Naive thymus-derived CD8-positive, alpha-beta T cell (primary cell): ENCODE measurements around the gene EIF3M. TPM values are rescaled to one million over a fixed set of nuclear protein-coding genes. Genes with fewer than 3 reads are reported as not detected.
"Not testable (repeated sequence)": the region's sequence is repeated elsewhere in the genome, so short reads cannot be mapped to it uniquely, and the experiment has no call there.

ENCODE experiments used
- ATAC-seq, 2 donors: fragments of 150-1000 bp; cut with Tn5 transposase in 1 of 2; sonication (Bioruptor Pico), chemical (Tn5 transposase) in 1 of 2; 1 replicate in 1 of 2; 2 replicates in 1 of 2; pipeline ENCODE4 v1.10.0; 2021; ENCODE audit warnings: mild to moderate bottlenecking in 2 of 2, moderate library complexity in 2 of 2
- POLR2A ChIA-PET: fragments of 350-600 bp; sonication (Branson Sonifier 250); formaldehyde crosslinking; loops from one replicate; lab custom pipeline; 2021; ENCODE audit warnings: antibody characterized with exemption; lab: Charles Lee
- DNase-seq, 10 donors: peaks; one replicate each; pipeline versions ENCODE4 v3.0.0 to v3.0.0-alpha.2; 2020 to 2022
- H3K27ac Mint-ChIP-seq, 10 donors: one replicate each; pipeline ENCODE4 v1.8.0; 2020 to 2022; ENCODE audit warnings: mild to moderate bottlenecking in 10 of 10, mixed read lengths in 10 of 10, moderate library complexity in 4 of 10, inconsistent platforms in 1 of 10
- H3K27me3 Mint-ChIP-seq, 5 donors: one replicate each; pipeline ENCODE4 v1.8.0; 2021 to 2022; ENCODE audit warnings: mixed read lengths in 5 of 5
- H3K36me3 Mint-ChIP-seq, 3 donors: one replicate each; pipeline ENCODE4 v1.8.0; 2020 to 2022; ENCODE audit warnings: mixed read lengths in 3 of 3, mild to moderate bottlenecking in 2 of 3, inconsistent platforms in 1 of 3
- H3K4me1 Mint-ChIP-seq, 4 donors: one replicate each; pipeline ENCODE4 v1.8.0; 2021 to 2022; ENCODE audit warnings: mixed read lengths in 4 of 4
- H3K4me3 Mint-ChIP-seq, 10 donors: one replicate each; pipeline ENCODE4 v1.8.0; 2020 to 2022; ENCODE audit warnings: mild to moderate bottlenecking in 10 of 10, mixed read lengths in 10 of 10, moderate library complexity in 6 of 10, inconsistent platforms in 1 of 10
- H3K9me3 Mint-ChIP-seq, 9 donors: one replicate each; pipeline ENCODE4 v1.8.0; 2020 to 2022; ENCODE audit warnings: mixed read lengths in 9 of 9, mild to moderate bottlenecking in 3 of 9, inconsistent platforms in 1 of 9, moderate library complexity in 1 of 9
- polyA plus RNA-seq, 3 donors: library from polyadenylated mRNA; unstranded; fragments of 300-500 nt; fragmentation: Illumina TruSeq; gene quantifications; one replicate each; pipeline ENCODE4 v1.2.3, GENCODE V29; 2021
- total RNA-seq, 8 experiments: library from RNA in 2 of 8; stranded (reverse) in 2 of 8; gene quantifications; one replicate each; pipeline ENCODE4 v1.2.3 and lab custom pipeline; 2021 to 2026

Gene EIF3M
- total and polyA plus RNA-seq, 5 experiments from 2014 or later: 244 to 285 (median 275) TPM

DNA sequence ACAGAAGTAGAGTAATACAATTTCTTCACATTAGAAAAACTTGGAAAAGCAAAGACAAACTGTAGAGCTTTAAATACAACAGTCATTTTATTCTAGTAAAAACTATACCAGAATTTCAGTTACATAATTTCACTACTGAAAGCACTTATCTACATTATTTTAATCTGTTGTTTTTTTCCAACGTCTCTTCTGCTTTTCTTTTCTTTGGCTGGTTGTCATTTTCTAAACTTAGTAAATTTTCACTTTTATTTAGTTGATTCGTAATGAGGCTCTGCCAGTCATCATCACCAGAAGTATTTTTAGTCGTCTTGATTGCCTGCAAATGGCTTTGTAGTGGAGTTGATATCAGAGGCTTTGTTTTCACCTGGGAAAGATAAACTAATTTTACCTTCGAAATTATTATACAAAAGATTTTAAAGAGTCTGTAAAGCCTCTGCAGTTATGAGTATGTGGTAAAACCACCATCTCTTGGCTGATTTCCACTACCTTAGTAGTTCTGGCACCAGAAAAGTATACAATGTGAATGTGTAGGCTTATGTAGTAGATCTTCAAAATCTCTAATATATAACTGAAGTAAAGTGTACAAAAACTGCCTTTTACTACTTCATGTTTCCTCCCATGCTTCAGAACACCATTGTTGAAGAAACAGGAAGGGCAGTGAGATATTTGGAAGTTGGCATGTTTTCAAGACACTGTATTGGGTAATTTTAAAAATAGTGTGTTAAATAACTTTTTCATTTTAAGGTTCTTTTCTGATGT is 19.2 kb downstream of the EIF3M start:
- ATAC-seq: no peak
- peaks cover 8 to 70% (median 18%) of the 10 kb centered on the region in 3 donors for H3K36me3 Mint-ChIP-seq

DNA sequence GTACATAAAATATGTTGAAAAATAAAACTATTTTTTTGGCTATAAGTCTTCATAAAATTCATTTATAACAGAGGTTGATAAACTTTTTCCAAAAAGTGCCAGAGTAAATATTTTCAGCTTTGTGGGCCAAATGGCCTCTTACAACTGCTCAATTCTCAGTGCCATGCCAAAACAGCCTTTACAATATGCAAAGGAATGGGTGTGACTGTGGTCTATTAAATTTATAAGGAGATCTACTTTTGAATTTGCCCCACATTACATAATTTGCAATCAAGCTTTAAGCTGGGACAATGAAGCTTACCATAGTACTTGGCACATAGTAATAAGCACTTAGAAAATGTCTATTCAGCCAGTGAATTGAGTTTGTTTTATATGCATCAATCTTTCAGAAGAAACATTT is 22.6 kb downstream of the EIF3M start:
- peaks cover 6 to 59% (median 23%) of the 10 kb centered on the region in 3 donors for H3K36me3 Mint-ChIP-seq
- H3K4me3 Mint-ChIP-seq: no peak overlapping the region
- H3K27me3 Mint-ChIP-seq: no peaks in the 10 kb centered on the region
- DNase-seq (no peak), ATAC-seq (no peak)
- peaks cover 0 to 2% (median 0%) of the 10 kb centered on the region in 4 donors for H3K4me1 Mint-ChIP-seq
- H3K9me3 Mint-ChIP-seq: peaks cover 0 to 16% (median 4%) of the 10 kb centered on the region in 9 donors
- H3K27ac Mint-ChIP-seq: peak overlapping the region in 2 of 10 donors; percentile 5 to 19
- POLR2A ChIA-PET: no interaction called here

More for the DNA sequence above, 19.2 kb downstream of the EIF3M start:
- no peaks in the 10 kb centered on the region for H3K27me3 Mint-ChIP-seq
- H3K9me3 Mint-ChIP-seq: peaks cover 0 to 6% (median 0%) of the 10 kb centered on the region in 9 donors
- peak overlapping the region in 2 of 10 donors; percentile 39 to 63 for H3K27ac Mint-ChIP-seq
- POLR2A ChIA-PET: no interaction called here
- no peak for DNase-seq
- peaks cover 0 to 2% (median 0%) of the 10 kb centered on the region in 4 donors for H3K4me1 Mint-ChIP-seq
- H3K4me3 Mint-ChIP-seq: no peak overlapping the region

DNA sequence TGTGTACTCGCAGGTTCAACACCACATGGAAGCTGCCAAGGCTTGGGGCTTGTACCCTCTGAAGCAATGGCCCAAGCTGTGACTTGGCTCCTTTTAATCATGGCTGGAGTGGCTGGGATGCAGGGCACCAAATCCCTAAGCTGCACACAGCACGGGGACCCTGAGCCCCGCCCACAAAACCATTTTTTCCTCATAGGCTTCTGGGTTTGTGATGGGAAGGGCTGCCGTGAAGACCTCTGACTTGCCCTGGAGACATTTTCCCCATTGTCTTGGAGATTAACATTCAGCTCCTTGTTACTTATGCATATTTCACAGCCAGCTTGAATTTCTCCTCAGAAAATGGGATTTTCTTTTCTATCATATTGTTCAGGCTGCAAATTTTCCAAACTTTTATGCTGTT is 25.2 kb downstream of the EIF3M start:
- H3K27me3 Mint-ChIP-seq, DNase-seq, H3K4me1 Mint-ChIP-seq, H3K4me3 Mint-ChIP-seq, ATAC-seq, POLR2A ChIA-PET, H3K27ac Mint-ChIP-seq: not testable (repeated sequence)
- peaks cover 6 to 33% (median 16%) of the 10 kb centered on the region in 3 donors for H3K36me3 Mint-ChIP-seq
- H3K9me3 Mint-ChIP-seq: peaks cover 0 to 16% (median 4%) of the 10 kb centered on the region in 9 donors

DNA sequence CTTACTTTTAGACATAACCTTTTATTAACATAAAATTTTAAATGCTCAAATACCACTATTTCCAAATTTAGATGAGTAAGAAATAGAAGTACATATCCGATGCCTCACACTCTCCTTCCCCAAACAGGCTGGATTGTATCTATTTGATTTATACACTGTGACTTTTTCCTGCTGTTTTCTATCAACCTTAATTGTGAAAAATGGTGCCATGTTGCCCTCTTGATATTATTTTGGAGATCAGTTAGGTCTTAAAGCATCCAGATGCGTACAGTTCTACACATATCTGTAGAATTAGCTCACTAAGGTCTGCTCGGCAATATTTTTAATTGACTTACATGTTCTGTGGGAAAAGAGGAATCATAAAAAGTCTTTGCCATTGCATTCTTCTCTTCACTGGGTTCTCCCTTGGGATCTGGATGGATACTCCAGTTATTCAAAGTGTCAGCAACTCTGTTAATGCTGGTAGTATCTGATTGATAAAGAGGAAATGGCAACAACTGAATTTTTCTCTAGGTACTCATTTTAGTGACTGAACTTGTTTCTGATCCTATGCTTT is 27.2 kb downstream of the EIF3M start:
- Mint-ChIP-seq H3K9me3 (peaks cover 0 to 16% (median 4%) of the 10 kb centered on the region in 9 donors), H3K27ac (no peak overlapping the region), H3K4me1 (peaks cover 0 to 2% (median 0%) of the 10 kb centered on the region in 4 donors), H3K27me3 (no peaks in the 10 kb centered on the region), H3K4me3 (no peak overlapping the region), H3K36me3 (peaks cover 6 to 20% (median 9%) of the 10 kb centered on the region in 3 donors)
- no peak for DNase-seq
- POLR2A ChIA-PET: no interaction called here
- no peak for ATAC-seq

DNA sequence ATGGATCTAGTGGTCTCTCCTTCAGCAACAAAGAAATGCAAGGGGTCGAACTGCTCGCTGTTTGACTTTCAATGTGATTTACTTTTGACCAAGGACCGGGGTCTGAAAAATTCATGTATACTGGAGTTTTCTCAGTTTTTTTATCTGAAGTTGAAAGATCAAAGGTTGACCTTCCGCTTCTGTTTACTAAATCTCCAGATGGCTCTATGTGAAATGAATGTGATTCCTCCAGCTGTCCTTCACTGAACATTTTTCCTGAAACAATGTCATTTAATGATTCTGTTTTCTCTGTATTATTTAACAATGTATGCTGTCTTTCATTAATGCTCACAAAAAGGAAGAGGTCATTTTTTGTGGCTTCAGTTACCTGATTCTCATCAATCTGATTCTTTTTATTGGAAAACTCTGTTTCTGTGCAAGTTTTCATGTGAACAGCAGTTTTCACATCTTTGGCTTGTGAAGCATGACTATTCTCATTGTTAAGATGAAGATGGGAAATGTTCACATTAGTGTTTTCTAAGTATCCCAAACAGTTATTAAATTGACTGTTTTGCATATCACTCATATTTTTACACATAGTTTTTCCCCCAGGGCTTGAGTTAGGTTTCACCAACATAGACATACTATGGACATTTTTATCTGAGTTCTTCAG is 30.0 kb downstream of the EIF3M start:
- POLR2A ChIA-PET: no interaction called here
- Mint-ChIP-seq H3K4me1 (peaks cover 0 to 2% (median 0%) of the 10 kb centered on the region in 4 donors), H3K27ac (no peak overlapping the region), H3K27me3 (peaks cover under 1 to 3% (median under 1%) of the 10 kb centered on the region in 5 donors), H3K4me3 (no peak overlapping the region), H3K36me3 (peaks cover 0 to 6% (median 3%) of the 10 kb centered on the region in 3 donors), H3K9me3 (peaks cover 0 to 5% (median 0%) of the 10 kb centered on the region in 9 donors)
- no peak for ATAC-seq
- DNase-seq: no peak

DNA sequence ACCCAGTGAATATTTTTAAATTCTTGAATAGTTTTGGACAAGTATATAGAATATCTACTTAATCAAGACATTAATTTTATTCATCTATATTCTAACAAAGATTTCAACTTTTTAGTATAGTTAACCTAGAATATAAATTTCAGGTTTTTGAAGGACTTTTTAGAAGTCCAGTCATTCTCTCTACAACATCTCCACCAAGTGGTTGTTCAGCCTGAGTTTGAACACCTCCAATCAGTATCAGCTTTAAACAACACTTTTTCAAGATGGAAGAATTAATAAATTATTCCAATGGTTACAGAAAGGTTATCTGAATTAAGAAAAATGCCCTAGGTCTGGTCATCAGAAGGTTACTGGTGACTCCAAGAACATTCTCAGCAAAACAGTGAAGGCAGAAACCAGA is 31.8 kb downstream of the EIF3M start:
- H3K4me1 Mint-ChIP-seq: no peaks in the 10 kb centered on the region
- H3K4me3 Mint-ChIP-seq: no peak overlapping the region
- no peak overlapping the region for H3K27ac Mint-ChIP-seq
- H3K9me3 Mint-ChIP-seq: peaks cover 0 to 9% (median 0%) of the 10 kb centered on the region in 9 donors
- ATAC-seq: no peak
- DNase-seq: no peak
- POLR2A ChIA-PET: no interaction called here
- peaks cover 3 to 15% (median 11%) of the 10 kb centered on the region in 5 donors for H3K27me3 Mint-ChIP-seq
- peaks cover 0 to 5% (median 0%) of the 10 kb centered on the region in 3 donors for H3K36me3 Mint-ChIP-seq

DNA sequence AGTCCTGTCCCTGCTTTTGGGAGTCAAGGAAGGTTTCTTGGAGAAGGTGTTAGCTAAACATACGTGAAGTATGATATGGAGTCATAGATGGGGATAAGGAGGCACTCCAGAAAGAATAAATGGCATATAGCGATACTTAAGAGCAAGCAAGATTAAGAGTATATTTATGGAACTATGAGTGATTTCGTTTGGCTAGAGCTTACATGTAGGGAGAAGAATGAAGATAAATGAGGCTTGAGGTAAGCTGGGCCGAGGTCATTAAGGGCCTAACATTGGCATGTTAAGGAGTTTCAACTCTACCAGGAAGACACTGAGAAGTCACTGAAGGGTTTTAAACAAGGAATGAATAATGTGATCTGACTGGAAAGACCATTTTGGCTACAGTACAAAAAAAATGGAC is 33.3 kb downstream of the EIF3M start:
- Mint-ChIP-seq H3K4me3 (no peak overlapping the region), H3K27ac (no peak overlapping the region), H3K36me3 (peaks cover 0 to 5% (median 0%) of the 10 kb centered on the region in 3 donors), H3K9me3 (peaks cover 0 to 13% (median 6%) of the 10 kb centered on the region in 9 donors), H3K4me1 (no peaks in the 10 kb centered on the region), H3K27me3 (peaks cover 12 to 29% (median 18%) of the 10 kb centered on the region in 5 donors)
- DNase-seq (no peak), ATAC-seq (no peak)
- POLR2A ChIA-PET: no interaction called here

DNA sequence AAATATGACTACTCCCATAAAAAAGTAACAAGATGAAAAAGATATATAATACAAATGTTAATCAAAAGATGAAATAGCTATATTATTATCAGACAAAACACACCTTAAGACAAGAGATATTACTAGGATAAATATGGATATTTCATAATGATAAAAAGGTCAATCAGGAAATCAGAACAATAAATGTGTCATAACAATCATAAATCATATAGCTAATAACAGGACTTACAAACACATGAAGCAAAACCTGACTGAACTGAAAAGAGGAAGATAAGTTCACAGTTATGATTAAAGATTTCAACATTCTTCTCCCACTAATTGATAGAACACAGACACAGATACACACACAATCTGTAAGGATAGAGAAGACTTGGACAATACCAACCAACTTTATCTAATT is 47.2 kb downstream of the EIF3M start:
- peaks cover 11 to 21% (median 14%) of the 10 kb centered on the region in 5 donors for H3K27me3 Mint-ChIP-seq
- DNase-seq (no peak), ATAC-seq (no peak)
- no peak overlapping the region for H3K4me3 Mint-ChIP-seq
- no peaks in the 10 kb centered on the region for H3K4me1 Mint-ChIP-seq
- H3K9me3 Mint-ChIP-seq: peaks cover 0 to 9% (median 0%) of the 10 kb centered on the region in 9 donors
- H3K36me3 Mint-ChIP-seq: peaks cover 0 to 2% (median 0%) of the 10 kb centered on the region in 3 donors
- POLR2A ChIA-PET: no interaction called here
- H3K27ac Mint-ChIP-seq: no peak overlapping the region

DNA sequence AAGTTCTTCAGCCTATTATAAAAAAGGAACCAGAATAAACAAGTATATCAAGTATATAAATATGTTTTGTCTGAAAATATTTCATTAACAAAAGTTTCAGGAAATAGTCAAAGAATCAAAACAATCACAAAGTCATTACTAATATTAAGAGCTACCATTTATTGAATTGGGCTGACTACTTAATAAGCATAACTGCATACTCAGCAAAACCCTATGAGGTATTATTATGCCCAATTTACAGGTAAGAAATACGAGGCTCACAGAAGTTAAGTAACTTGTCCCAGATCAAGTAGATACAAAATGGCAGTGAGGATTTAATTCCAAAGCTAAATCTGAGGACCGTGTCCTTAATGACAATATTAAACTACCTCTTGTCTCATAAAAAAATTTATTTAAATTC is 52.2 kb downstream of the EIF3M start:
- H3K4me1 Mint-ChIP-seq: peaks cover 0 to 1% (median 0%) of the 10 kb centered on the region in 4 donors
- peaks cover 13 to 28% (median 17%) of the 10 kb centered on the region in 5 donors for H3K27me3 Mint-ChIP-seq
- DNase-seq (no peak), ATAC-seq (no peak)
- no peak overlapping the region for H3K27ac Mint-ChIP-seq
- no peaks in the 10 kb centered on the region for H3K36me3 Mint-ChIP-seq
- POLR2A ChIA-PET: no interaction called here
- no peak overlapping the region for H3K4me3 Mint-ChIP-seq
- no peaks in the 10 kb centered on the region for H3K9me3 Mint-ChIP-seq

DNA sequence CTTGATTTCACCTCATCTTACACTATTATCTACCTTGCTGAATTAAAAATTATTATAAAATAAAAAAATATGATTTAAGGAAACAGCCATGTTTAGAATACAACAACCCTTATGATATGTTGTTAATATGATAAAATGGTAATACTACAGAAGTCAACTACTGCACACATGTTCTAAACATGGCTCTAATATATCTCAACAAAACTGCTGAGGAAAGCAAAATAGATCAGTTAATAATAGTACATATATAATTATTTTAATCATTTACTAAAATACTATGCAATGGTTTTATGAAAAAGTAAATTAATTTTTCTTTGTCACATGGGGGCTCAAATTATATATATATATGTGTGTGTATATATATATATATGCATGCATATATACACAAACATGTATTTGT is 57.7 kb downstream of the EIF3M start:
- DNase-seq (no peak), ATAC-seq (no peak)
- H3K4me1 Mint-ChIP-seq: peaks cover 0 to 1% (median 0%) of the 10 kb centered on the region in 4 donors
- H3K36me3 Mint-ChIP-seq: no peaks in the 10 kb centered on the region
- no peaks in the 10 kb centered on the region for H3K9me3 Mint-ChIP-seq
- no peak overlapping the region for H3K27ac Mint-ChIP-seq
- H3K27me3 Mint-ChIP-seq: peaks cover 11 to 18% (median 14%) of the 10 kb centered on the region in 5 donors
- H3K4me3 Mint-ChIP-seq: no peak overlapping the region
- POLR2A ChIA-PET: no interaction called here

DNA sequence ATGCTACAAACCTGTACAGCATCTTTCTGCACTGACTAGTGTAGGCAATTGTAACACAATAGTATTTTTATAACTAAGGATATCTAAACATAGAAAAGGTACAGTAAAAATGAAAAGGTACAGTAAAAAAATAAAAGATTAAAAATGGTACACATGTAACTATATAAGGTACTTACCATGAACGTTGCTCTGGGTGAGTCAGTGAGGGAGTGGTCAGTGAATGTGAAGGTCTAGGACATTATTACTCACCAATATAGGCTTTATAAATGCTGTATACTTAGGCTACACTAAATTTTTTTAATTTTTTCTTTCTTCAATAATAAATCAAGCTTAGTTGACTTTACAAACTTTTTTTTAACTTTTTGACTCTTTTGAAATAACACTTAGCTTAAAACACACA is 59.9 kb downstream of the EIF3M start:
- Mint-ChIP-seq H3K27ac (no peak overlapping the region), H3K4me1 (no peaks in the 10 kb centered on the region), H3K9me3 (no peaks in the 10 kb centered on the region), H3K27me3 (peaks cover 0 to 14% (median 6%) of the 10 kb centered on the region in 5 donors), H3K36me3 (no peaks in the 10 kb centered on the region), H3K4me3 (no peak overlapping the region)
- DNase-seq: no peak
- ATAC-seq: no peak
- POLR2A ChIA-PET: no interaction called here
